H9 (cell line): ENCODE results near the gene WDR27. TPM values are rescaled to one million over a fixed set of nuclear protein-coding genes. Genes with fewer than 3 reads are reported as not detected.

Experiments used
- DNase-seq: peaks from one replicate; pipeline ENCODE4 v3.0.0-alpha.2; 2017
- H2AFZ ChIP-seq: one replicate; pipeline ENCODE4 v1.6.1; 2013; ENCODE audit warnings: mild to moderate bottlenecking, low read length, control low read depth, moderate library complexity
- H2AK5ac ChIP-seq: 2 replicates; pipeline ENCODE4 v1.6.1; 2013; ENCODE audit warnings: low read length, control low read depth, mixed read lengths; ENCODE audit not compliant: insufficient read length
- H2BK120ac ChIP-seq: one replicate; pipeline ENCODE4 v1.6.1; 2013; ENCODE audit warnings: low read depth, mild to moderate bottlenecking, low read length, control low read depth, inconsistent platforms; ENCODE audit not compliant: poor library complexity, severe bottlenecking
- H2BK12ac ChIP-seq: 2 replicates; pipeline ENCODE4 v1.6.1; 2013; ENCODE audit warnings: low read length, control low read depth, mixed read lengths, low read depth; ENCODE audit not compliant: insufficient read length
- H2BK15ac ChIP-seq: 2 replicates; pipeline ENCODE4 v1.6.1; 2013; ENCODE audit warnings: low read depth, low read length, control low read depth
- H2BK20ac ChIP-seq: one replicate; pipeline ENCODE4 v1.6.1; 2013; ENCODE audit warnings: low read depth, mild to moderate bottlenecking, low read length, control low read depth, inconsistent platforms; ENCODE audit not compliant: poor library complexity, severe bottlenecking
- H2BK5ac ChIP-seq: 2 replicates; pipeline ENCODE4 v1.6.1; 2013; ENCODE audit warnings: low read length, control low read depth, mixed read lengths; ENCODE audit not compliant: insufficient read length
- H3K14ac ChIP-seq: 2 replicates; pipeline ENCODE4 v1.6.1; 2013; ENCODE audit warnings: low read length, control low read depth; ENCODE audit not compliant: insufficient read depth
- H3K18ac ChIP-seq: 2 replicates; pipeline ENCODE4 v1.6.1; 2013; ENCODE audit warnings: low read depth, mild to moderate bottlenecking, mixed read lengths, low read length, control low read depth; ENCODE audit not compliant: insufficient read length
- H3K23ac ChIP-seq: 2 replicates; pipeline ENCODE4 v1.6.1; 2013; ENCODE audit warnings: low read length, control low read depth, mixed read lengths, low read depth; ENCODE audit not compliant: insufficient read length
- H3K23me2 ChIP-seq: 2 replicates; pipeline ENCODE4 v1.6.1; 2013; ENCODE audit warnings: low read depth, mild to moderate bottlenecking, mixed read lengths, low read length, control low read depth; ENCODE audit not compliant: insufficient read length, poor library complexity, severe bottlenecking
- H3K27ac ChIP-seq: 2 replicates; pipeline ENCODE4 v1.5.1; 2013; ENCODE audit warnings: low read length, control low read depth, mixed read lengths, low read depth; ENCODE audit not compliant: insufficient read length
- H3K27me3 ChIP-seq: 2 replicates; pipeline ENCODE4 v1.6.1; 2013; ENCODE audit warnings: low read length, control low read depth, inconsistent platforms; ENCODE audit not compliant: insufficient read depth
- H3K4ac ChIP-seq: 2 replicates; pipeline ENCODE4 v1.6.1; 2013; ENCODE audit warnings: low read depth, mild to moderate bottlenecking, control low read depth, inconsistent platforms, low read length, moderate library complexity
- H3K4me1 ChIP-seq: 2 replicates; pipeline ENCODE4 v1.6.1; 2013; ENCODE audit warnings: low read length, control low read depth, inconsistent platforms; ENCODE audit not compliant: insufficient read depth
- H3K4me2 ChIP-seq: 2 replicates; pipeline ENCODE4 v1.6.1; 2013; ENCODE audit warnings: low read length, control low read depth, mixed read lengths; ENCODE audit not compliant: insufficient read length, insufficient read depth
- H3K56ac ChIP-seq: 2 replicates; pipeline ENCODE4 v1.6.1; 2013; ENCODE audit warnings: low read depth, mild to moderate bottlenecking, mixed read lengths, low read length, control low read depth; ENCODE audit not compliant: insufficient read length
- H3K79me1 ChIP-seq: 2 replicates; pipeline ENCODE4 v1.6.1; 2013; ENCODE audit warnings: low read depth, mild to moderate bottlenecking, moderate library complexity, low read length, control low read depth, inconsistent platforms; ENCODE audit not compliant: insufficient read depth, poor library complexity, severe bottlenecking
- H3K79me2 ChIP-seq: 2 replicates; pipeline ENCODE4 v1.6.1; 2013; ENCODE audit warnings: low read length, control low read depth, inconsistent platforms; ENCODE audit not compliant: insufficient read depth
- H3K9ac ChIP-seq: 2 replicates; pipeline ENCODE4 v1.6.1; 2013; ENCODE audit warnings: low read length, control low read depth, mixed read lengths; ENCODE audit not compliant: insufficient read length; ENCODE audit errors: extremely low read depth
- H3K9me3 ChIP-seq: one replicate; pipeline ENCODE4 v1.6.1; 2013; ENCODE audit warnings: low read depth, low read length, inconsistent platforms; ENCODE audit not compliant: control insufficient read depth
- H3T11ph ChIP-seq: one replicate; pipeline ENCODE4 v1.6.1; 2013; ENCODE audit warnings: mild to moderate bottlenecking, low read length, control low read depth, inconsistent platforms
- H4K20me1 ChIP-seq: one replicate; pipeline ENCODE4 v1.6.1; 2013; ENCODE audit not compliant: control insufficient read depth, insufficient read length, insufficient read depth
- H4K5ac ChIP-seq: 2 replicates; pipeline ENCODE4 v1.6.1; 2013; ENCODE audit warnings: low read depth, mild to moderate bottlenecking, mixed read lengths, low read length, control low read depth; ENCODE audit not compliant: insufficient read length
- H4K8ac ChIP-seq: replicated peaks from 2 replicates; pipeline ENCODE4 v1.6.1; 2013; ENCODE audit warnings: low read length, control low read depth, mixed read lengths, low read depth; ENCODE audit not compliant: insufficient read length
- H4K91ac ChIP-seq: 2 replicates; pipeline ENCODE4 v1.6.1; 2013; ENCODE audit warnings: low read depth, mild to moderate bottlenecking, moderate library complexity, mixed read lengths, low read length, control low read depth; ENCODE audit not compliant: insufficient read length
- H3K27ac Mint-ChIP-seq, 3 experiments: 2 replicates in 2 of 3; 3 replicates in 1 of 3; pipeline ENCODE4 v1.8.0; 2020 to 2021; ENCODE audit warnings: mixed read lengths in 3 of 3, mild to moderate bottlenecking in 1 of 3, moderate library complexity in 1 of 3
- H3K27me3 Mint-ChIP-seq: 2 replicates; pipeline ENCODE4 v1.8.0; 2021; ENCODE audit warnings: low read depth, mild to moderate bottlenecking, moderate library complexity, mixed read lengths
- H3K36me3 Mint-ChIP-seq, 3 experiments: 2 replicates in 2 of 3; 3 replicates in 1 of 3; pipeline ENCODE4 v1.8.0; 2020 to 2021; ENCODE audit warnings: low read depth in 3 of 3, mixed read lengths in 3 of 3; ENCODE audit not compliant: insufficient read depth in 1 of 3
- H3K4me1 Mint-ChIP-seq, 2 experiments: 2 replicates each; pipeline ENCODE4 v1.8.0; 2020; ENCODE audit warnings: mixed read lengths in 2 of 2
- H3K4me3 Mint-ChIP-seq, 2 experiments: 2 replicates in 1 of 2; 3 replicates in 1 of 2; pipeline ENCODE4 v1.8.0; 2020 to 2021; ENCODE audit warnings: mild to moderate bottlenecking in 2 of 2, mixed read lengths in 2 of 2, moderate library complexity in 1 of 2
- H3K9me3 Mint-ChIP-seq, 2 experiments: 2 replicates in 1 of 2; 3 replicates in 1 of 2; pipeline ENCODE4 v1.8.0; 2020; ENCODE audit warnings: mild to moderate bottlenecking in 2 of 2, mixed read lengths in 2 of 2, moderate library complexity in 1 of 2
- WGBS: extraction: QIAGEN DNeasy Blood & Tissue Kit; methylation state at CpG from one replicate; pipeline ENCODE4 v1.1.7; 2013; ENCODE audit warnings: missing lambda C conversion rate, low lambda C conversion rate, mixed read lengths; ENCODE audit not compliant: insufficient read length; ENCODE audit errors: extremely low coverage; 5-methylcytosine and 5-hydroxymethylcytosine counted together
- total RNA-seq: library from RNA; stranded (reverse); gene quantifications from 2 replicates; pipeline ENCODE4 v1.2.1, GENCODE V29; 2021
- TF ChIP-seq, protein P1 (sequence below): fragments of 200-600 bp; sonication (generic); conservative IDR thresholded peaks from 3 replicates; pipeline ENCODE4 v1.8.0; 2021; ENCODE audit warnings: antibody characterized with exemption, mild to moderate bottlenecking

The WDR27 gene
- total RNA-seq, 1 experiment from 2014 or later: 48.7 TPM

GRCh38 chr6:169651498-169651897, 50.3 kb downstream of the WDR27 start:
- H4K91ac ChIP-seq: no peak overlapping the region
- Mint-ChIP-seq H3K4me3 (no peak overlapping the region), H3K9me3 (peaks cover 7 to 9% of the 10 kb centered on the region in 2 experiments; a peak in 2 of 5 replicates), H3K27me3 (no peaks in the 10 kb centered on the region), H3K27ac (no peak overlapping the region), H3K4me1 (peaks cover 2 to 6% of the 10 kb centered on the region in 2 experiments; a peak in 3 of 4 replicates), H3K36me3 (peaks cover 33 to 58% (median 33%) of the 10 kb centered on the region in 3 experiments)
- H3K27me3 ChIP-seq: no peaks in the 10 kb centered on the region
- no peak overlapping the region for H3K14ac ChIP-seq
- H2BK15ac ChIP-seq: no peak overlapping the region
- no peak overlapping the region for H3K27ac ChIP-seq
- no peak overlapping the region for H2AFZ ChIP-seq
- no peak overlapping the region for H2BK120ac ChIP-seq
- H4K5ac ChIP-seq: no peak overlapping the region
- no peaks in the 10 kb centered on the region for H3K4me1 ChIP-seq
- H4K20me1 ChIP-seq: no peaks in the 10 kb centered on the region
- H3K79me2 ChIP-seq: no peaks in the 10 kb centered on the region
- H3T11ph ChIP-seq: no peak overlapping the region
- no peak overlapping the region for H2BK20ac ChIP-seq
- no peaks in the 10 kb centered on the region for H3K79me1 ChIP-seq
- no peak overlapping the region for H2BK12ac ChIP-seq
- no peak overlapping the region for H3K23ac ChIP-seq
- H2AK5ac ChIP-seq: no peak overlapping the region
- H3K9me3 ChIP-seq: peaks cover 9% of the 10 kb centered on the region
- no peak for DNase-seq
- WGBS: no CpG with 5 or more reads among the region's 12 CpGs
- no peak overlapping the region for H3K56ac ChIP-seq
- H2BK5ac ChIP-seq: no peak overlapping the region
- no peak overlapping the region for H3K18ac ChIP-seq
- peaks cover 2% of the 10 kb centered on the region for H3K23me2 ChIP-seq
- no peak overlapping the region for H3K4me2 ChIP-seq
- H3K4ac ChIP-seq: no peak overlapping the region
- H4K8ac ChIP-seq: no peak overlapping the region
- TF ChIP-seq, protein P1, sequence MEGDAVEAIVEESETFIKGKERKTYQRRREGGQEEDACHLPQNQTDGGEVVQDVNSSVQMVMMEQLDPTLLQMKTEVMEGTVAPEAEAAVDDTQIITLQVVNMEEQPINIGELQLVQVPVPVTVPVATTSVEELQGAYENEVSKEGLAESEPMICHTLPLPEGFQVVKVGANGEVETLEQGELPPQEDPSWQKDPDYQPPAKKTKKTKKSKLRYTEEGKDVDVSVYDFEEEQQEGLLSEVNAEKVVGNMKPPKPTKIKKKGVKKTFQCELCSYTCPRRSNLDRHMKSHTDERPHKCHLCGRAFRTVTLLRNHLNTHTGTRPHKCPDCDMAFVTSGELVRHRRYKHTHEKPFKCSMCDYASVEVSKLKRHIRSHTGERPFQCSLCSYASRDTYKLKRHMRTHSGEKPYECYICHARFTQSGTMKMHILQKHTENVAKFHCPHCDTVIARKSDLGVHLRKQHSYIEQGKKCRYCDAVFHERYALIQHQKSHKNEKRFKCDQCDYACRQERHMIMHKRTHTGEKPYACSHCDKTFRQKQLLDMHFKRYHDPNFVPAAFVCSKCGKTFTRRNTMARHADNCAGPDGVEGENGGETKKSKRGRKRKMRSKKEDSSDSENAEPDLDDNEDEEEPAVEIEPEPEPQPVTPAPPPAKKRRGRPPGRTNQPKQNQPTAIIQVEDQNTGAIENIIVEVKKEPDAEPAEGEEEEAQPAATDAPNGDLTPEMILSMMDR: no peak
- no peak overlapping the region for H3K9ac ChIP-seq
